HG02678 (cell line): ENCODE data around the gene SLCO6A1.

ENCODE experiments used
- ATAC-seq: cut with Tn5 transposase; IDR thresholded peaks from one replicate; pipeline ENCODE4 v1.9.1; 2021; ENCODE audit warnings: mild to moderate bottlenecking, moderate library complexity; ENCODE audit not compliant: unreplicated experiment

The SLCO6A1 gene

GRCh38 chr5:102453716-102454115 is 45.1 kb downstream of the SLCO6A1 start:
- ATAC-seq = peak; percentile 84

- no peak for ATAC-seq
Observed at GRCh38 chr5:102451082-102451481, 47.7 kb downstream of the SLCO6A1 start.

- ATAC-seq = no peak
Observed at GRCh38 chr5:102450313-102450990, 48.3 kb downstream of the SLCO6A1 start.

GRCh38 chr5:102433473-102433872 is 65.3 kb downstream of the SLCO6A1 start:
- no peak for ATAC-seq

GRCh38 chr5:102421647-102422046 is 77.2 kb downstream of the SLCO6A1 start:
- no peak for ATAC-seq

- no peak for ATAC-seq
Observed at GRCh38 chr5:102418531-102418930, 80.3 kb downstream of the SLCO6A1 start.

GRCh38 chr5:102414448-102414847 is 84.4 kb downstream of the SLCO6A1 start:
- no peak for ATAC-seq

- no peak for ATAC-seq
Observed at GRCh38 chr5:102388235-102388634, 110.6 kb downstream of the SLCO6A1 start.

GRCh38 chr5:102385365-102385764 is 113.4 kb downstream of the SLCO6A1 start:
- ATAC-seq = no peak

GRCh38 chr5:102380174-102380573 is 118.6 kb downstream of the SLCO6A1 start:
- ATAC-seq = no peak

- no peak for ATAC-seq
Observed at GRCh38 chr5:102375876-102376275, 122.9 kb downstream of the SLCO6A1 start.

- no peak for ATAC-seq
Observed at GRCh38 chr5:102375272-102375671, 123.5 kb downstream of the SLCO6A1 start.

- ATAC-seq = no peak
Observed at GRCh38 chr5:102368392-102368791, 130.4 kb downstream of the SLCO6A1 start.

- no peak for ATAC-seq
Observed at GRCh38 chr5:102341681-102342288, 157.0 kb downstream of the SLCO6A1 start.

- ATAC-seq = no peak
Observed at GRCh38 chr5:102324714-102325113, 174.1 kb downstream of the SLCO6A1 start.
